ENCODE results near the gene SCFD2.
"Not testable (repeated sequence)": the region's sequence is repeated elsewhere in the genome, so short reads cannot be mapped to it uniquely, and the experiment has no call there.

The SCFD2 gene

DNA sequence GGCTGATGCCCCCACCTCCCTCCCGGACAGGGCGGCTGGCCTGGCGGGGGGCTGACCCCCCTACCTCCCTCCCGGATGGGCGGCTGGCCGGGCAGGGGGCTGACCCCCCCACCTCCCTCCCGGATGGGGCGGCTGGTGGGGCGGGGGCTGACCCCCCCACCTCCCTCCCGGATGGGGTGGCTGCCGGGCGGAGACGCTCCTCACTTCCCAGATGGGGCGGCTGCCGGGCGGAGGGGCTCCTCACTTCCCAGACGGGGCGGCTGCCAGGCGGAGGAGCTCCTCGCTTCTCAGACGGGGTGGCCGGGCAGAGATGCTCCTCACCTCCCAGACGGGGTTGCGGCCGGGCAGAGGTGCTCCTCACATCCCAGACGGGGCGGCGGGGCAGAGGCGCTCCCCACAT is 127.5 kb downstream of the SCFD2 start:
- not testable (repeated sequence) for DNase-seq (ENCODE audit: low read depth in 2 of 2)

DNA sequence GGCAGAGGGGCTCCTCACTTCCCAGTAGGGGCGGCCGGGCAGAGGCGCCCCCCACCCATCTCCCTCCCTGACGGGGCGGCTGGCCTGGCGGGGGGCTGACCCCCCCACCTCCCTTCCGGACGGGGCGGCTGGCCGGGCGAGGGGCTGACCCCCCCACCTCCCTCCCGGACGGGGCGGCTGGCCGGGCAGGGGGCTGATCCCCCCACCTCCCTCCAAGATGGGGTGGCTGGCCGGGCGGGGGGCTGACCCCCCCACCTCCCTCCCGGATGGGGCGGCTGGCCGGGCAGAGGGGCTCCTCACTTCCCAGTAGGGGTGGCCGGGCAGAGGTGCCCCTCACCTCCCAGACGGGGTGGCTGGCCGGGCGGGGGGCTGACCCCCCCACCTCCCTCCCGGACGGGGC is 128.1 kb downstream of the SCFD2 start:
- DNase-seq (ENCODE audit: low read depth in 2 of 2): not testable (repeated sequence)

DNA sequence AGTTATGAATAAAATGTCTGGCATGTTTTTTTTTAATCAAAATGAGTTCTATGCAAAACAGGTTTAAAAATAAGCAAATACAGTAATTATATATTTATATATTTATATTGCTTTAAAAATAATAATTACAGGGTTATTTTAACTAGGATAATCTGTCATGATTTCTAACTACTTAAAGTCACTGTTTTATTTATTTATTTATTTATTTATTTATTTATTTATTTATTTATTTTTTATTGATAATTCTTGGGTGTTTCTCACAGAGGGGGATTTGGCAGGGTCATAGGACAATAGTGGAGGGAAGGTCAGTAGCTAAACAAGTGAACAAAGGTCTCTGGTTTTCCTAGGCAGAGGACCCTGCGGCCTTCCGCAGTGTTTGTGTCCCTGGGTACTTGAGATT is 129.2 kb downstream of the SCFD2 start:
- not testable (repeated sequence) for DNase-seq (ENCODE audit: low read depth in 2 of 2)

DNA sequence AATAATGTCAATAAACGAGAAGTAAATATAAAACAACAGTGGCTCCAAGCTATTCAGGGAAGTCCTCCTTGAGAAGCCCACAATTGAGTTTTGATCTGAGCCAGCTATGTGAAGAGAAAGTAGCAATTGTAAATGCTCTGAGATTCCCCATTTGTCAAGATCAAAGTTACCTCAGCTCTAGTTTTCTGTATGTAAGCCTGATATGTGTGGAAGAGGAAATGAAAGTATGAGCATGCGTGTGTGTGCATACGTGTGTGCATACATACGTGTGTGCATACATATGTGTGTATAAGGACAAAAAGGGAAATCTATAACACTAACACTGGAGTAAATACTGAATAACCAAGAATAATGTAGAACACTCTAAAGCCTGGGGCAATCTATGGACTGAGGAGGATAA is 130.3 kb downstream of the SCFD2 start:
- no peak for DNase-seq (ENCODE audit: low read depth in 2 of 2)

DNA sequence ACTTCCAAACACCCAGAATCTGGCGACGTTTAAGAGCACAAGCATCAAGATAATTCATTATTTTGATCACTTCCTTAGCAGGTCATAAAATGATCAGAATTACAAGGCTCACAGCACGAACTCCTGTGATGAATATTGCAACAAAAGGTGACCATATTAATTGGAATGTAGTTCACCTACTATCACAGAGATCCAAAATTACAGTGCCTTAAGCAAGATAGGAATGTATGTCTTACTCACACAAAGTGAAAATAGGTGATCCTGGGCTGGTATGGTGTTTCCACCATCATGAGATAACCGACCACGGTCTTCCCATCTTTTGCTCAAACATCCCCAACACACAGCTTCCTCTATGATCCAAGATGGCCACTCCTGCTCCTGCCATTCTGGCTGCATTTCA is 131.2 kb downstream of the SCFD2 start:
- DNase-seq (ENCODE audit: low read depth in 2 of 2): no peak

DNA sequence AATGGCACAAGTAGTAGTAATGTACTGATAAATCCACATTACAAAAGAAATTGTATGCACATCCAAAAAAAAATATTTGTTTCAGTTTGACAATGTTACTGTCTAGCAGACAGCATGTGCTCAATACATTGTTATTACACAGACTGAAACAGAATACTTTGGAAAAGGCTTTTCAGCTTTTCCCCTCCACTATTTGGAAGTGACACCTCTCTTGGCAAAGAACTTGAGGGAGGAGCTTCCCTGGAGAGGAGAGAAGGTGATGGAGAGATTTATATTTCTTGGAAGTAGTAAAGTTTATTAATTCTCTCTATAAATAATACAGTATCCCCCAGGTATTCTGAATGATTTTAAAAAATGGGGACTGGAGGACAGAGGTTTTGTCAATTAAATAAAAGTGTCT is 131.8 kb downstream of the SCFD2 start:
- DNase-seq (ENCODE audit: low read depth in 2 of 2): no peak

DNA sequence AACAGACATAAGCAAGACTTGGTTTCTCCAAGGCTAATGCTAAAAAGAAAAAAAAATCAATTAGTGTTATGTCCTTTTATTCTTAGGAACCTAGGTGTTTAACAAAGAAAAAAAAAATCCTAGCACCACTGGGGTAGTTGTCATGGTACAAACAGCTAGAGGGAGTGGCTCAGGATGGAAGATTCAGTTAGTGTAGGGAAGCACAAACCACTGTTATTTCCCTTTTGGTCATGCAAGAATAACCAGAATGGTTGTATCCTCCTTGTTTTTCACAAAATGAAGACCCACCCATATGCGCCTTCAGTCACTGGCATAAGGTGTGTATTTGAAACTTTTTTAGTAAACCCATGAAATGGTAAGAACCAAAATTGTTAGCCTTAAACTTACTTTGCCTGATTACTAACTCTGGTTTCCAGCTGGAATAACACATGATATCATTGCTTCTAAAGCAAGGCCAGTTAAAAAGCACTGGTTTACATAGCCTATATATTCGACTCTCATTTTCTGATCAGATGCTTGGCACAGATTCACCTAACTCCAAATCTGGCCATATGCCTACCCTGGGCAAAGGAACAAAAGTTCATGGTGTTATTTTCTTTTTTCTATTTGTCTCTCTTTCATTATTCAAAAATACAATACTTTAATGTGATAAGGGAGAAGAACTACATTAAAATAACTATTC is 132.6 kb downstream of the SCFD2 start:
- DNase-seq (ENCODE audit: low read depth in 2 of 2): no peak

DNA sequence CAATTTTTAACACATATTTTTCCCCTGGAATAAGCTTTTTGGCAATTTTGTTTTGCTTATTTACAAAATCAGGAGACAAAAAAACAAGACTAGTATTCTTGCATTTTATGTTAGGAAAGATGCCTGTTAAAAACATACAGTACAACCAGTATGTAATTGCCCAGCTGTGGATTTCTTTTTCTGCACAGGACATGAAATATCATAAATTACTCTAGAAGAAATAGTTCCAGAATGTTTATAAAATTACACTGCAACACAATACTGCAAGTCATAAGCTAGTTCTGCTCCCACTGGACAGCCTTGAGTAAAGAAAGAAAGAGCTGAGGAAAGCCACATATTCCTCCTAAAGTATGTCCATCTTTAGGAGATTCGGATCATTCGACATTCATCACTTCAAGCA is 133.5 kb downstream of the SCFD2 start:
- DNase-seq (ENCODE audit: low read depth in 2 of 2): no peak

DNA sequence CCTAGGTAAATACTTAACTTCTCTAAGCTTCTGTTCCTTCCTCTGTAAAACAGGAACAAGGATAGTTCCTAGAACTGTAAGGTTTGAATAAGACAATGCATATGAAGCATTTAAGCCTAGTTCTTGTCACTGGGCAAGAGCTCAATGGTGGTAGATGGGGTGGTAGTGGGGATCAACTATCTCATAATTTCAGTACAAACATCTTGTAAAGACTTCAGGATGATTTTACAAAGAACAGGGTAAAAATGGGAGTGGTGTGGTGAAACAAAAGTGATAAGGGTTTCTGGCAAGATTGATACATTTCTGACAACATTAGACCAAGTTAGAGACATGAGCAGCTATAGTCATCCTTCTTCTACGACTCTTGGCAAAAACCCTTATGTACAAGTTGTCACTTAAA is 137.8 kb downstream of the SCFD2 start:
- no peak for DNase-seq (ENCODE audit: low read depth in 2 of 2)

DNA sequence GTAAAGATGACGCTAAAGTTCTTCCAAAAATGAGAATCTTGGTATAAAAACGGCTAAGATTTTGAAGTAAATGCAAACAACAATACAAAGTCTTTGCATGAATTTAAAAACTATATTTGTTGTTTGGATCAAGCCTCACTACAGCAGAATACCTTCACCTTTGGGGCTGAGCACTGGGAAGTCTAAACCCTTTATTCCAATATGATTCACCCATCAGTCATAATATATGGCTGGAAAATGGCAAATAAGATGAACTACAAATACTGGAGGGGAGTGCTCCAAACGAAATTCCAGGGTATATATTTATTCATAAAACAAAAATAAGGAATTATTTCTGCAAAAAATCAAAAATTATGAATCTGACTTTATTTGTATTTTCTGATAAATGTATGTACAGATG is 138.4 kb downstream of the SCFD2 start:
- no peak for DNase-seq (ENCODE audit: low read depth in 2 of 2)

DNA sequence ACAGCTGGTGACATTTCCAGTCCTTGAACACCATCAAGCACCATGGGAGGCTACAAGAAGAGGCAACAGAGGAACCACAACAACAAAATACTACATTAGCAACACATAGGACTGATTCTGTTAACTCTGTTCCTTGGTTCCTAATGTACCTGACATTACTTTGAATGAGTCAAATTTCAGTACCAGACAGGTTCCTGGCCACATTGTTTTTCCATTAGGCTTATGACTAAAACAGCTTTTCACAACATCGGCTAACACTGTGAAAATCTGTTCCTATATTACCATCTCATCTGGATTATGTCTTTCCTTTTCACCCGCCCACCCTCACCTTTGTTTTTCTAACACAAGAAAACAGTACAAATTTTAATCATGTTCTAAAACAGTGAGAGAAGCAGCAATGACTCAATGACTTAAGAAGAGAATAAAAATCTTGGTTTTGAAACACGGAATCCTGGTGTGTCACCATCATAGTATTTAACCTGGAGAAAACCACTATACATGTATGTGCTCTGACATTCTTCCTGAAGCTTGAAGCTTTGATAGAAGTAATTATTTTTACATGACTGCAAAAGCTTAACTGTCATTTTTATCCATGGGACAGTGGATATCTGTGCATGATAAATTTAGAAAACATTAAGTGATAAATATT is 143.9 kb downstream of the SCFD2 start:
- DNase-seq (ENCODE audit: low read depth in 2 of 2): no peak

DNA sequence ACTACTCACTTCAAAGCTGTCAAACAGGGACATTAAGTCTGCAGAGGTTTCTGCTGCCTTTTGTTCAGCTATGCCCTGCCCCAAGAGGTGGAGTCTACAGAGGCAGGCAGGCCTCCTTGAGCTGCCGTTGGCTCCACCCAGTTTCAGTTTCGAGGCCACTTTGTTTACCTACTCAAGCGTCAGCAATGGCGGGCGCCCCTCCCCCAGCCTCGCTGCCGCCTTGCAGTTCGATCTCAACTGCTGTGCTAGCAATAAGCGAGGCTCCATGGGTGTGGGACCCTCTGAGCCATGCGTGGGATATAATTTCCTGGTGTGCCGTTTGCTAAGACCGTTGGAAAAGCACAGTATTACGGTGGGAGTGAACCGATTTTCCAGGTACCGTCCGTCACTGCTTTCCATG is 146.7 kb downstream of the SCFD2 start:
- not testable (repeated sequence) for DNase-seq (ENCODE audit: low read depth in 2 of 2)

DNA sequence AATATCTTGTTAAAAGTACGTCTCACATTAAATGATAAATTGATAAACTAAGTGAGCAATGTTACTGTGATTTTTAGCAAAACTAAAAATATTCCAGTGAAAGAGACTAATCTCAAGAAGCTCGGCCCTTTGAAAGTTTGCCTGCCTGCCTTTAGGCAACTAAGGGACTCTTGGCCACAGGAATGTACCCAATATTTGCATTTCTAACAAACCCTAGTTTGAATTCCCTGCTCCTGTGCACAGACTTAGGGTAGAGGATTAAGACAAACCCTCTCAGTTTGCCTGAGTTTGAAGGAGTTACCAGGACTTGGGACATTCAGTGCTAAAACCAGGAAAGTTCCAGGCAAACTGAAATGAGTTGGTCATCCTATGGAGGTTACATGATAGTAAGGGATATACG is 157.1 kb downstream of the SCFD2 start:
- no peak for DNase-seq (ENCODE audit: low read depth in 2 of 2)

DNA sequence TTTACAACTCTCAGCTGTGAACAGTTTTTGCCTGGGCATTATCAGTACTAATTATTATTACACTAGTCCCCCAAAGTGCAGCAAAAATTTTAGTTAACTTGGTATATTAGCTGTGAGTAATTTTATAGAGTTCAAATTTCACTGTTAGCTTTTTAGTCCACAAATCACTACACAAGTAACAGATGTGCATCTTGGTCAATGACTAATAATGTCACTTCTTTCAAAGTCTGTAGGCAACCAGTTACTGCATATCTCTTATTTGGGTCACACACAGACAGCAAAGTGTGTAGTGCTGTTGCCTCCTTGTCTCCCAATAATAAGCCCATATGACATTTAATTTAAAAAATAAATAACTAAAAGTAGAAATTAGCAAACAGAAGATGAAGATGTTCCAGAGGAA is 159.9 kb downstream of the SCFD2 start:
- no peak for DNase-seq (ENCODE audit: low read depth in 2 of 2)

DNA sequence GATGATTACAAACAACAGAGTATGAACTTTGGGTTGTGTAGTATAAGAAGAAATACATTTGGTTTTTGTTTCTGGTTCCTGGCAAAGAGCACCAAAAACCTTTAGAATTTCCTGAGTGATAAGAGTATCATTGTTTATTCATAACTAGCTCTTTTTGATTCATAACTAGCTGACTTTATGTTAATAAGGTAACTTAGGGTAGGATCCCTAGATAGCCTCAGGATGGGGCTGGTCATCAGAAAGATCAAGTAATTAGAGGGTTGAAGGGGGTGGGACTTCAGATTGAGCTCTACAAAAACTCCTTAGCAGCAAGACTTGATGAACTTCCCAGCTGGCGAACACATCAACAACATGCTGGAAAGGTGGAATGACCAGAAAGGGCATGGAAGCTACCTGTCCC is 166.5 kb downstream of the SCFD2 start:
- DNase-seq (ENCODE audit: low read depth in 2 of 2): no peak

DNA sequence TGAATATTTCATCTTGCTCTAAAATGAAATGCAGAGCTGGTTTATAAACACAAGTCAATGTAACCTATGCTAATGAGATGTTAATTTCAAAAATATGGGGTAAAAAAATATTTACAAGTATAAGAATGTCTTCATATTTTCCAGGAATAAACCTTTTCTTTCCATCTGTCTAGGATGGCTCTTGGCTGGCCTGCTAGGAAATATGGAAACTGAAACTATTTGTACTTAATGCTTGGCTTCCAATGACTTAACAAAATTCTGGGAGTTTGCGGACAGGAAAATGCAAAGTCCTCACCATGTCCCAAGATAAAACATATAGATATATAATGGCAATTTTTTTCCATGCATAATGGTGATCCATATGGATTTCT is 168.1 kb downstream of the SCFD2 start:
- DNase-seq (ENCODE audit: low read depth in 2 of 2): no peak

DNA sequence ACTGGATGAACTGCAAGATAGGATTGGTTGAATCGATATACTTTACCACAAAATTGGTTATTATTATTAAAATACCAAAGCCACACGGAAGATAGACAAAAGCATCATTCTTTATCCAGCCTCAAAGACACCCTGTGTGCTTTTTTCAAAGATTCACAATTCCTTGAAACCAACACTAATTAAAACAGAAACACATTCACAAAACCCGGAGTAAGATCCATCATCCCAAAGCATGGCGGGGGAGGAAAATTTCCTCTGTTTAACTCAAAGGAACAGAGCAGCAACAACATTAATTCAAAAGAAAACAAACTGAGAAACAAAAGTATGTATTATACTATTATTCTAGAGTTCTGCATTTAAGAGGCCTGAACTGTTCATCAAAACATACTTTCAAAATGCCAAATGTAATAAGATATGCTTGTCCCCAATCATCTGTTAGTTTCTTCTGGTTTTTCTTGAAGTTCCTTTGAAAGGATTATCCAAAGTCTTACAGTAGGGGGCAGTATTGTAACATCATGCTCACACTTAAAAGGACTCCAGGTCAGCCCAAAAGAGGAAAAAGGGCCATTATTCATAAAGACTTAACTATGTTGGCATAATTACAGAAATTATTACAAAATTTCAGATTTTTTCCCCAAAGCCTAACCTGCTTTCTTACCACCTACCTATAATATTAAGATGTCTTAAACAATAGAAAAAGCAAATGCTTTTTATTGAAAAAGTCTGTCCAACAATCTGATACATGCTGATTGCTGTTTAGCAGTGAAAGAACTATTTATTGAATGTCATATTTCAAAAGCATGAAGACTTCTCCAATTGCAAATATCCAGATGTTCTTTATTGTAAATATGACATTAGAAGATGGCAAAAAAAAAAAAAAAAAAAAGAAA is 168.7 kb downstream of the SCFD2 start:
- DNase-seq (ENCODE audit: low read depth in 2 of 2): no peak

DNA sequence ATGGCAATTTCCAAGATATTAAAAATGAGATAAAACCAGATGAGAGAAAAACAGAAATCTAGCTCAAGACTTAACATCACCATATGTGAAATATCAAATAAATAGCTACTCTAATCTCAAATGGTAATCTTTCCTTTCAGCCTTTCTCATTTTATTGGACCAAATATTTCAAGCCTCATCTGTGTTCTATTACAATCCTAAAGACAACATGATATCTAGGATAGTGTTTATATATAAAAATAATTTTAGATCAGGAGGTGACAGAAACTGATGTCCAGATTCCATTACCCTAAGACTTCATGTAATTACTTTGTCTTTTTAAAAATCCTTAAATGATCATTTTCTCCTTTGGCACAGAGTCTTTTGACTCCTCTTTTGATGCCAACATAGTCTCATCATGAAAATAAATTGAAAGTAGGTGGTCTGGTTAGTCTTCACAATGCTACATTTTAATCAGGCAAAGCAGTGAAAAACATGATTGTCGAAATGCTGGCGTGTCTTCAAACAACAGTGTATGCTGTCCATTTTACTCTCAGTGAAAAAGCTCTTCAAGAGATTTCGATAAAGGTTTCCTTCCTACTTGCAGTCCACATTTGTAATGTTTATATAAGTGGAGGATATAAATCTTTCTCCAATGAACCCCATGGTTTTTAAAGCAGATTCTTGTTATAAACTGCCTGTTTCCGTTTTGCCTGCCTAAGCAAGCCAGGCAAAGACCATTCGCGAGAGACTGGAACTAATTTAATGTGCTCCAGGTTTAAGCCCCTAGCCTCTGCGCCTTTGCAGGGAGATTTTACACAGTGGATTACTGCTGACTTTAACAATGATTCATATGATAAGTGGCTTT is 169.8 kb downstream of the SCFD2 start:
- DNase-seq (ENCODE audit: low read depth in 2 of 2): no peak

DNA sequence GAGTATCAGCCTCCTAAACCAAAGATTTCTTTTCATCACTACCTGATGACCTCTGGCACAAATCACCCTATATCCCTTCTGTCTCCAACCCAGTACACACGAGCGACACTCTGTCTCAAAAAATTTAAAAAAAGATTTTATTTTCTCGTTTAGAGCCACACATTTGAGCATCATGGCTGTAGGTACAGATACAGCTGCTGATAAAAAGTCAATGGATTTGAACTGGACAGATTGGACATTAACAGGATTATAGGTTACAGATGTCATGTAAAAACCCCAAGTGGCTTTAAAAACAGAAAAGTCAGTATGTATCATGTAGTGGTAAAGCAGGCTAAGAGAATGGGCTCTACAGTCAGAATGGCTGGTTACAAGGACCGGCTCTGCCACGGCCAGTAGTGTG is 171.1 kb downstream of the SCFD2 start:
- DNase-seq (ENCODE audit: low read depth in 2 of 2): no peak

DNA sequence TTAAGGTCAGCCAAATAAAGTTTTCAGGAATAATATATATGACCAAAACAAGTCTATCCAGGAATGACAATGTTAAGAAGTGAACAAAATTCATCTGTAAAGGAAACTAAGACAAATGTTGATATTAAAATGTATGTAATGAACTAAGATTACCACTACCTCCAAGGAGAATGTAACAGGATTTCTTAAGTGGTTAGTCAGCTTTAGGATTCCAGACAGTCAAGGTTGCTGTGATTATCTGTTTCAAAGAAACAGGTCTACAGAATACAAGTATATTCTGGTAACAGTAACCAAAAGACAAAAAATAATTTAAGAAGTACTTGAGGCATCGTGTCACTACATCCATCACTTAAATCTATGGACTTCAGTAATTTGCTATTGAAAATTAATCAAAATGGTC is 172.8 kb downstream of the SCFD2 start:
- DNase-seq (ENCODE audit: low read depth in 2 of 2): no peak

DNA sequence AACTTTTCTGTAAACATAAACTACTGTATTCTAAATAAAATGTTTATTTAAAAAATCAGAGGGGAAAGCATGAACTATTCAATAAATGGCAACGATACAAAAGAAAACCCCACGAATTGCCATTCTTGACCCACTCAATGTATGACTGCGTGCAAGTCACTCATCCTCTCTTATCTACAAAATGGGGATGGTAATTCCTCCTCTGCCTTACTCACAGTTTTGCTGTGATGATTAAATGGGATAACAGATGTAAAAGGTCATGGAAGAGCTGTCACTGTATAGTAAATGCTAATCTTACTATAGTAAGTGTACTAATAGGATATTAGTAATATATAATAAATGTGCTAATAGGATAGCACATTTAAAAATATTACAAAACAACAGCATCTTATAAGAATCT is 173.4 kb downstream of the SCFD2 start:
- no peak for DNase-seq (ENCODE audit: low read depth in 2 of 2)

DNA sequence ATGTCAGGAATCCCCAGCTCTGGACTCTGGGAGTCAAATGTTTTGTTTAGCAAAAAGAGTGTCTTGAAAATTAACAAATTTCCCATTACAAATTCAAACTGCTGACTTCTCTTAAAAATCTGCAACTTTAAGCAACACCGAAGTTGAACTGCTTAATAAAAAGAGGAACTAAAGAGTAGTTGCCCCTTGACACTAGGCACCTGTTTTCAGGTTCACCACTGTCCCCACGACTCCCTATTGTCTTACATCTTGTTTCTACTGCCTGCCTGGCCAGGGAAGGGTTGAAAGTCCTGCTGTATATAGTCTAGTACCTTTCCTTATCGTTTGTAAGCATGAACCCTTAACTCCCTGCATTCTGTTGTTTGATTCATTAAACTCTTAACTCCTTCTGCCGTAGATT is 173.9 kb downstream of the SCFD2 start:
- DNase-seq (ENCODE audit: low read depth in 2 of 2): no peak

Data from stimulated activated CD8-positive, alpha-beta memory T cell treated with anti-CD3 and anti-CD28 coated beads, Interleukin-7, amount 100 ng/mL, for 1 hour (primary cell).